IMR-90 (cell line): Measurements from ENCODE around the gene PRPF40B. TPM values are rescaled to one million over a fixed set of nuclear protein-coding genes. Genes with fewer than 3 reads are reported as not detected.

Experiments
- ATAC-seq: fragments of 200-7000 bp; cut with Tn5 transposase; 2 replicates; pipeline ENCODE4 v1.9.1; 2020; ENCODE audit warnings: low read depth, mild to moderate bottlenecking, moderate library complexity
- BruUV-seq: library from RNA; stranded (reverse); fragments of 400-500 nt; replicated peaks from 2 replicates; lab custom pipeline; 2021; lab: Mats Ljungman, UMichigan
- CTCF ChIA-PET: fragments of 300-600 bp; formaldehyde crosslinking; extraction: SDS; loops from one replicate; lab custom pipeline; 2021; ENCODE audit warnings: antibody characterized with exemption; lab: Yijun Ruan, JAX
- POLR2A ChIA-PET: fragments of 300-600 bp; sonication (Branson Sonifier 250); formaldehyde crosslinking; loops from one replicate; lab custom pipeline; 2022; ENCODE audit warnings: antibody characterized with exemption; ENCODE audit not compliant: unreplicated experiment; lab: Charles Lee
- DNase-seq: peaks from one replicate; pipeline ENCODE4 v3.0.0; 2013
- H2AFZ ChIP-seq: replicated peaks from 2 replicates; pipeline ENCODE3; 2013; ENCODE audit warnings: low read length, mild to moderate bottlenecking; ENCODE audit not compliant: poor library complexity
- H2AK5ac ChIP-seq: 2 replicates; pipeline ENCODE4 v1.6.1; 2013; ENCODE audit warnings: low read depth, low read length, inconsistent platforms
- H2AK9ac ChIP-seq: replicated peaks from 2 replicates; pipeline ENCODE3; 2013; ENCODE audit warnings: mild to moderate bottlenecking, low read depth, low read length, moderate library complexity; ENCODE audit not compliant: poor library complexity
- H2BK120ac ChIP-seq: 2 replicates; pipeline ENCODE4 v1.6.1; 2013; ENCODE audit warnings: low read depth, low read length, inconsistent platforms
- H2BK15ac ChIP-seq: 3 replicates; pipeline ENCODE4 v1.6.1; 2013; ENCODE audit warnings: low read depth, low read length, inconsistent platforms
- H2BK20ac ChIP-seq: 2 replicates; pipeline ENCODE4 v1.6.1; 2013; ENCODE audit warnings: low read depth, mild to moderate bottlenecking, inconsistent platforms, low read length, moderate library complexity
- H2BK5ac ChIP-seq: 2 replicates; pipeline ENCODE4 v1.6.1; 2013; ENCODE audit warnings: mild to moderate bottlenecking, low read depth, low read length, inconsistent platforms; ENCODE audit not compliant: poor library complexity, severe bottlenecking
- H3K14ac ChIP-seq: replicated peaks from 2 replicates; pipeline ENCODE4 v1.6.1; 2013; ENCODE audit warnings: low read depth, low read length, inconsistent platforms
- H3K18ac ChIP-seq: 2 replicates; pipeline ENCODE4 v1.6.1; 2013; ENCODE audit warnings: low read depth, low read length, control low read depth
- H3K23ac ChIP-seq: 2 replicates; pipeline ENCODE4 v1.6.1; 2013; ENCODE audit warnings: low read depth, low read length, inconsistent platforms
- H3K27ac ChIP-seq: 2 replicates; pipeline ENCODE4 v1.5.1; 2013; ENCODE audit warnings: mild to moderate bottlenecking, control low read depth, low read length; ENCODE audit not compliant: insufficient read depth
- H3K27me3 ChIP-seq: 2 replicates; pipeline ENCODE4 v1.6.1; 2013; ENCODE audit warnings: low read length; ENCODE audit not compliant: control insufficient read depth, insufficient read depth
- H3K36me3 ChIP-seq: 2 replicates; pipeline ENCODE4 v1.6.1; 2013; ENCODE audit warnings: low read length, mixed read lengths; ENCODE audit not compliant: control insufficient read depth, insufficient read depth
- H3K4ac ChIP-seq: 2 replicates; pipeline ENCODE4 v1.6.1; 2013; ENCODE audit warnings: low read depth, low read length, inconsistent platforms
- H3K4me1 ChIP-seq: 2 replicates; pipeline ENCODE4 v1.6.1; 2013; ENCODE audit warnings: low read length, mixed read lengths; ENCODE audit not compliant: control insufficient read depth, insufficient read depth
- H3K4me2 ChIP-seq: 2 replicates; pipeline ENCODE4 v1.6.1; 2013; ENCODE audit warnings: low read depth, mild to moderate bottlenecking, control low read depth, low read length, moderate library complexity
- H3K4me3 ChIP-seq: 2 replicates; pipeline ENCODE4 v1.5.1; 2013; ENCODE audit warnings: low read depth, mild to moderate bottlenecking, control low read depth, low read length, moderate library complexity; ENCODE audit not compliant: insufficient read depth
- H3K56ac ChIP-seq: 2 replicates; pipeline ENCODE4 v1.6.1; 2013; ENCODE audit warnings: low read length, inconsistent platforms; ENCODE audit not compliant: insufficient read depth; ENCODE audit errors: extremely low read depth
- H3K79me1 ChIP-seq, 2 experiments: 2 replicates each; pipeline ENCODE4 v1.6.1; 2013; ENCODE audit warnings: low read length in 2 of 2, inconsistent platforms in 1 of 2, low read depth in 1 of 2
- H3K9ac ChIP-seq: 2 replicates; pipeline ENCODE4 v1.6.1; 2013; ENCODE audit warnings: low read depth, low read length, control low read depth
- H3K9me1 ChIP-seq: 2 replicates; pipeline ENCODE4 v1.6.1; 2013; ENCODE audit warnings: low read length, inconsistent platforms; ENCODE audit not compliant: insufficient read depth
- H3K9me3 ChIP-seq: 2 replicates; pipeline ENCODE4 v1.6.1; 2013; ENCODE audit warnings: low read length; ENCODE audit not compliant: control insufficient read depth, insufficient read depth
- H4K20me1 ChIP-seq: 2 replicates; pipeline ENCODE4 v1.6.1; 2013; ENCODE audit warnings: low read length, inconsistent platforms; ENCODE audit not compliant: insufficient read depth
- H4K5ac ChIP-seq: 2 replicates; pipeline ENCODE4 v1.6.1; 2013; ENCODE audit warnings: mild to moderate bottlenecking, low read depth, low read length, control low read depth
- H4K8ac ChIP-seq, 2 experiments: 2 replicates each; pipeline ENCODE4 v1.6.1; 2013; ENCODE audit warnings: low read depth in 2 of 2, low read length in 2 of 2, control low read depth in 1 of 2, inconsistent platforms in 1 of 2
- H4K91ac ChIP-seq: 2 replicates; pipeline ENCODE4 v1.6.1; 2013; ENCODE audit warnings: low read depth, low read length, inconsistent platforms; ENCODE audit not compliant: insufficient read depth
- BHLHE40 ChIP-seq: fragments of 150-350 bp; IDR thresholded peaks from 2 replicates; pipeline ENCODE4 v1.6.1; 2016; ENCODE audit warnings: mild to moderate bottlenecking, low read depth, low read length
- CEBPB ChIP-seq: IDR thresholded peaks from 2 replicates; pipeline ENCODE4 v1.6.1; 2012; ENCODE audit warnings: low read depth, low read length, improper control_type of control experiment
- CHD1 ChIP-seq: IDR thresholded peaks from 2 replicates; pipeline ENCODE4 v1.6.1; 2012; ENCODE audit warnings: low read depth, low read length, improper control_type of control experiment
- CTCF ChIP-seq: conservative IDR thresholded peaks from 2 replicates; pipeline ENCODE4 v1.5.1; 2012; ENCODE audit warnings: mild to moderate bottlenecking, low read depth, low read length, improper control_type of control experiment
- FOS ChIP-seq: fragments of 150-350 bp; IDR thresholded peaks from 2 replicates; pipeline ENCODE4 v1.6.1; 2016; ENCODE audit warnings: low read depth, low read length
- MAFK ChIP-seq: IDR thresholded peaks from 2 replicates; pipeline ENCODE4 v1.6.1; 2012; ENCODE audit warnings: low read depth, low read length, improper control_type of control experiment
- MAZ ChIP-seq: IDR thresholded peaks from 2 replicates; pipeline ENCODE4 v1.6.1; 2012; ENCODE audit warnings: low read depth, mild to moderate bottlenecking, low read length, improper control_type of control experiment, moderate library complexity, borderline replicate concordance
- MXI1 ChIP-seq: IDR thresholded peaks from 2 replicates; pipeline ENCODE4 v1.6.1; 2012; ENCODE audit warnings: low read depth, mild to moderate bottlenecking, low read length, moderate library complexity, borderline replicate concordance
- POLR2A ChIP-seq: IDR thresholded peaks from 2 replicates; pipeline ENCODE4 v1.6.1; 2012; ENCODE audit warnings: mild to moderate bottlenecking, low read depth, low read length
- WGBS, 2 experiments: methylation state at CpG; one replicate each; pipeline versions ENCODE4 v1.1.5 to v1.1.7; 2013; ENCODE audit warnings: missing lambda C conversion rate in 2 of 2; ENCODE audit not compliant: insufficient read length in 1 of 2; ENCODE audit errors: extremely low coverage in 2 of 2; 5-methylcytosine and 5-hydroxymethylcytosine counted together
- dilution Hi-C: fragments of 300-500 bp; cut with HindIII; formaldehyde crosslinking; loops from one replicate; pipeline ENCODE4 v1.14.3; 2018; ENCODE audit warnings: low sequenced_read_pairs; ENCODE audit not compliant: unreplicated experiment
- in situ Hi-C: fragments of 300-500 bp; cut with MboI; formaldehyde crosslinking; loops from 3 replicates; pipeline ENCODE4 v1.14.3; 2019; ENCODE audit warnings: low sequenced_read_pairs, inconsistent platforms, mixed read lengths
- intact Hi-C: fragments of 100-400 bp; cut with micrococcal nuclease; formaldehyde crosslinking; loops from 2 replicates; pipeline ENCODE4 v1.10.0; 2022
- polyA plus RNA-seq, 3 experiments: library from polyadenylated mRNA; depleted of rRNA; stranded (reverse); fragments of >200 nt; gene quantifications; 2 replicates each; pipeline ENCODE4 v1.2.3, GENCODE V29; 2012; ENCODE audit warnings: low replicate concordance in 1 of 3
- total RNA-seq: library from RNA; depleted of rRNA; stranded (reverse); fragments of >200 nt; gene quantifications from 2 replicates; pipeline ENCODE4 v1.2.3, GENCODE V29; 2012
- TF ChIP-seq, protein P1 (sequence below): fragments of 150-350 bp; IDR thresholded peaks from 2 replicates; pipeline ENCODE4 v1.6.1; 2017; ENCODE audit warnings: mild to moderate bottlenecking, antibody characterized with exemption, low read length, low read depth

Gene PRPF40B
- total and polyA plus RNA-seq, 2 of the 4 experiments (the other 2 are of a cell fraction): 5.0 to 11.8 TPM

- H2BK15ac ChIP-seq: no peak overlapping the region
- H2BK20ac ChIP-seq: no peak overlapping the region
- H4K5ac ChIP-seq: no peak overlapping the region
- 0 out of 2 replicates have a peak, but pooled peaks cover 3% of the 10 kb centered on the region for H3K9me1 ChIP-seq
- H3K4me3 ChIP-seq: no peak overlapping the region
- POLR2A ChIA-PET: no interaction called here
- H4K8ac ChIP-seq: no peak overlapping the region
- intact Hi-C loops: no loop called here
- H3K4me1 ChIP-seq: peaks cover 9% of the 10 kb centered on the region
- H2AK5ac ChIP-seq: no peak overlapping the region
- no peak overlapping the region for H2AFZ ChIP-seq
- TF ChIP-seq MXI1 (no peak), CEBPB (no peak), FOS (no peak), POLR2A (no peak), MAFK (no peak), MAZ (no peak), CTCF (no peak), CHD1 (no peak), BHLHE40 (no peak)
- TF ChIP-seq, protein P1, sequence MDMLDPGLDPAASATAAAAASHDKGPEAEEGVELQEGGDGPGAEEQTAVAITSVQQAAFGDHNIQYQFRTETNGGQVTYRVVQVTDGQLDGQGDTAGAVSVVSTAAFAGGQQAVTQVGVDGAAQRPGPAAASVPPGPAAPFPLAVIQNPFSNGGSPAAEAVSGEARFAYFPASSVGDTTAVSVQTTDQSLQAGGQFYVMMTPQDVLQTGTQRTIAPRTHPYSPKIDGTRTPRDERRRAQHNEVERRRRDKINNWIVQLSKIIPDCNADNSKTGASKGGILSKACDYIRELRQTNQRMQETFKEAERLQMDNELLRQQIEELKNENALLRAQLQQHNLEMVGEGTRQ: no peak
- H3K79me1 ChIP-seq: peaks cover 3 to 9% of the 10 kb centered on the region in 2 experiments; a peak in 3 of 4 replicates
- H4K91ac ChIP-seq: no peak overlapping the region
- no peaks in the 10 kb centered on the region for H3K9me3 ChIP-seq
- no peak for ATAC-seq
- BruUV-seq: no TSS peak
- no peak overlapping the region for H3K23ac ChIP-seq
- H3K27ac ChIP-seq: no peak overlapping the region
- no peak overlapping the region for H3K56ac ChIP-seq
- H3K36me3 ChIP-seq: peaks cover 2% of the 10 kb centered on the region; the same call in 1 of the 2 replicates
- no peak overlapping the region for H2BK5ac ChIP-seq
- no peak overlapping the region for H3K14ac ChIP-seq
- dilution Hi-C loops: no loop called here
- H3K4me2 ChIP-seq: no peak overlapping the region
- no peaks in the 10 kb centered on the region for H4K20me1 ChIP-seq
- no peak overlapping the region for H2BK120ac ChIP-seq
- WGBS, 2 experiments: no CpG with 5 or more reads among the region's 1 CpG
- CTCF ChIA-PET: no interaction called here
- H3K4ac ChIP-seq: no peak overlapping the region
- in situ Hi-C loops: no loop called here
- no peak for DNase-seq
- H3K18ac ChIP-seq: no peak overlapping the region
- no peak overlapping the region for H3K9ac ChIP-seq
- H2AK9ac ChIP-seq: no peak overlapping the region
- H3K27me3 ChIP-seq: no peaks in the 10 kb centered on the region
These were observed 3.5 kb downstream of the PRPF40B start for GRCh38 chr12:49626836-49627235.
